ENCODE results near the gene PRLR. TPM values are rescaled to one million over a fixed set of nuclear protein-coding genes. Genes with fewer than 3 reads are reported as not detected.

PRLR gene
- total RNA-seq, 1 experiment from 2014 or later, result not detected

GRCh38 chr5:35177783-35178182, 52.5 kb downstream of the PRLR start:
- in situ Hi-C loops (cut with HindIII; ENCODE audit: low pct_unique_long_range_greater_than_20kb, low sequenced_read_pairs), result no loop called here
- no peak for DNase-seq (ENCODE audit: low read depth)

GRCh38 chr5:35172533-35172932, 57.8 kb downstream of the PRLR start:
- no peak for DNase-seq (ENCODE audit: low read depth)
- in situ Hi-C loops (cut with HindIII; ENCODE audit: low pct_unique_long_range_greater_than_20kb, low sequenced_read_pairs), result no loop called here

- no peak for DNase-seq (ENCODE audit: low read depth)
- in situ Hi-C loops (cut with HindIII; ENCODE audit: low pct_unique_long_range_greater_than_20kb, low sequenced_read_pairs), result no loop called here
Measured at GRCh38 chr5:35171991-35172390, 58.3 kb downstream of the PRLR start.

GRCh38 chr5:35171078-35171477, 59.2 kb downstream of the PRLR start:
- in situ Hi-C loops (cut with HindIII; ENCODE audit: low pct_unique_long_range_greater_than_20kb, low sequenced_read_pairs), result no loop called here

GRCh38 chr5:35166043-35166442, 64.2 kb downstream of the PRLR start:
- in situ Hi-C loops (cut with HindIII; ENCODE audit: low pct_unique_long_range_greater_than_20kb, low sequenced_read_pairs), result no loop called here

More at GRCh38 chr5:35171078-35171477, 59.2 kb downstream of the PRLR start:
- no peak for DNase-seq (ENCODE audit: low read depth)

GRCh38 chr5:35164860-35165542, 65.3 kb downstream of the PRLR start:
- no peak for DNase-seq (ENCODE audit: low read depth)
- in situ Hi-C loops (cut with HindIII; ENCODE audit: low pct_unique_long_range_greater_than_20kb, low sequenced_read_pairs), result no loop called here

More at GRCh38 chr5:35166043-35166442, 64.2 kb downstream of the PRLR start:
- DNase-seq (ENCODE audit: low read depth), result no peak

GRCh38 chr5:35163710-35164033, 66.6 kb downstream of the PRLR start:
- DNase-seq (ENCODE audit: low read depth), result no peak
- in situ Hi-C loops (cut with HindIII; ENCODE audit: low pct_unique_long_range_greater_than_20kb, low sequenced_read_pairs), result no loop called here

- DNase-seq (ENCODE audit: low read depth), result no peak
- in situ Hi-C loops (cut with HindIII; ENCODE audit: low pct_unique_long_range_greater_than_20kb, low sequenced_read_pairs), result no loop called here
Measured at GRCh38 chr5:35162848-35163709, 67.2 kb downstream of the PRLR start.

GRCh38 chr5:35161652-35162273, 68.5 kb downstream of the PRLR start:
- in situ Hi-C loops (cut with HindIII; ENCODE audit: low pct_unique_long_range_greater_than_20kb, low sequenced_read_pairs), result no loop called here
- no peak for DNase-seq (ENCODE audit: low read depth)

GRCh38 chr5:35160486-35161116, 69.7 kb downstream of the PRLR start:
- in situ Hi-C loops (cut with HindIII; ENCODE audit: low pct_unique_long_range_greater_than_20kb, low sequenced_read_pairs), result no loop called here
- no peak for DNase-seq (ENCODE audit: low read depth)

- in situ Hi-C loops (cut with HindIII; ENCODE audit: low pct_unique_long_range_greater_than_20kb, low sequenced_read_pairs), result no loop called here
- no peak for DNase-seq (ENCODE audit: low read depth)
Measured at GRCh38 chr5:35159370-35159742, 70.9 kb downstream of the PRLR start.

GRCh38 chr5:35158622-35159369, 71.5 kb downstream of the PRLR start:
- DNase-seq (ENCODE audit: low read depth), result no peak
- in situ Hi-C loops (cut with HindIII; ENCODE audit: low pct_unique_long_range_greater_than_20kb, low sequenced_read_pairs), result no loop called here

GRCh38 chr5:35158204-35158603, 72.1 kb downstream of the PRLR start:
- DNase-seq (ENCODE audit: low read depth), result no peak
- in situ Hi-C loops (cut with HindIII; ENCODE audit: low pct_unique_long_range_greater_than_20kb, low sequenced_read_pairs), result no loop called here

GRCh38 chr5:35153375-35153932, 76.8 kb downstream of the PRLR start:
- in situ Hi-C loops (cut with HindIII; ENCODE audit: low pct_unique_long_range_greater_than_20kb, low sequenced_read_pairs), result no loop called here
- DNase-seq (ENCODE audit: low read depth), result no peak

GRCh38 chr5:35152733-35153132, 77.6 kb downstream of the PRLR start:
- in situ Hi-C loops (cut with HindIII; ENCODE audit: low pct_unique_long_range_greater_than_20kb, low sequenced_read_pairs), result no loop called here
- no peak for DNase-seq (ENCODE audit: low read depth)

GRCh38 chr5:35151146-35151920, 79.0 kb downstream of the PRLR start:
- DNase-seq (ENCODE audit: low read depth), result no peak
- in situ Hi-C loops (cut with HindIII; ENCODE audit: low pct_unique_long_range_greater_than_20kb, low sequenced_read_pairs), result no loop called here

GRCh38 chr5:35149041-35149440, 81.2 kb downstream of the PRLR start:
- DNase-seq (ENCODE audit: low read depth), result no peak
- in situ Hi-C loops (cut with HindIII; ENCODE audit: low pct_unique_long_range_greater_than_20kb, low sequenced_read_pairs), result no loop called here

Data from Caki2 (cell line).